ENCODE measurements around the gene GIMAP5. TPM values are rescaled to one million over a fixed set of nuclear protein-coding genes. Genes with fewer than 3 reads are reported as not detected.
A peak's percentile ranks its signal among the peaks of the same experiment; 100 is the strongest.

Gene GIMAP5
- total and polyA plus RNA-seq, 2 of the 13 experiments (the other 11 are each of a cell fraction or from before 2014, with no cell fraction given), result not detected

DNA sequence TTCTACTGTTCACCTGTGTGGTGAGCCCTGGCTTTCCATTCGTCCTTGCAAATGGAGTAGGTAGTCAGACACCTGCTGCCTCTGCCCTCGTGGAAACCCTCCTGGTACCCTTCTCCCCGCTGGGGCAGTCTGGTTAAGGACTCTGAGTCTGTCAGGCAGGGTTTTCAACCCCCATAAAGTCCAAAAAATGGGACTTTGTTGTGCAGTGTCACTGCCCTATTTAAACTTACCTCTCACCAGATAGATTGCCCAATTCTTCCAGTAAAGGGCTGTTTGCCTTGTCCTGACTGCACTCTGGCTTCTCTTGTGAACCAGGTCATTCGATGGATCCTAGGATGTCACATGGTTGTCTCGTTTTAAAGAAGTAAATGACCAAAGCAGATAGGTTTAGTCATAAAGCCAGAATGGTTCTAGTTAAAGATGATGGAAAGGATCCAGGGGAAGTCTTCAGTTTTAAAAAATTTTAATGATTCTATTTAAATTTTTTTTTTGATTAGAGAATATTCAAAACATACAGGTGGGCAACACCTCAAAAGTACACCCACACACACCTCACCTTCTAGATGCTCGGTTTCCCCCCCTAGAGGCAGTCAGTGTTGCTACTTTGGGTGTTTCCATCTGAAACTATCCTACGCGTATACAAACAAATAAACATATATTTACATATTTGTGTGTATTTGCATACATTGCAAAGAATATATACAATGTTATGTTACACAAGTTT, 41.0 kb downstream of the GIMAP5 start (continued):
- TF ChIP-seq SMARCE1 (IDR thresholded peaks at IDR 0.05; ENCODE audit: borderline replicate concordance), result no peak
- no peak for TF ChIP-seq ZNF33B (CRISPR knock-in tag; IDR thresholded peaks at IDR 0.05)
- TF ChIP-seq HOXA5 (CRISPR knock-in tag; IDR thresholded peaks at IDR 0.05), result no peak
- TF ChIP-seq ZFX (CRISPR knock-in tag; IDR thresholded peaks at IDR 0.05; ENCODE audit: low read depth), result no peak
- TF ChIP-seq AGO2 (optimal IDR thresholded peaks at IDR 0.05; ENCODE audit: low read depth, low read length), result no peak
- TF ChIP-seq NR2F6 (IDR thresholded peaks at IDR 0.05), result no peak
- TF ChIP-seq NR2F6 (CRISPR knock-in tag; IDR thresholded peaks at IDR 0.05), result peak; percentile 45; the same call in 1 of the 2 replicates
- no peak for TF ChIP-seq HNRNPL (IDR thresholded peaks at IDR 0.05; ENCODE audit: low read depth, low read length)
- no peak for TF ChIP-seq SIN3A (IDR thresholded peaks at IDR 0.05; ENCODE audit: borderline replicate concordance, low read depth, low read length)
- no peak for TF ChIP-seq ONECUT2 (CRISPR knock-in tag; IDR thresholded peaks at IDR 0.05)
- TF ChIP-seq, protein P1, sequence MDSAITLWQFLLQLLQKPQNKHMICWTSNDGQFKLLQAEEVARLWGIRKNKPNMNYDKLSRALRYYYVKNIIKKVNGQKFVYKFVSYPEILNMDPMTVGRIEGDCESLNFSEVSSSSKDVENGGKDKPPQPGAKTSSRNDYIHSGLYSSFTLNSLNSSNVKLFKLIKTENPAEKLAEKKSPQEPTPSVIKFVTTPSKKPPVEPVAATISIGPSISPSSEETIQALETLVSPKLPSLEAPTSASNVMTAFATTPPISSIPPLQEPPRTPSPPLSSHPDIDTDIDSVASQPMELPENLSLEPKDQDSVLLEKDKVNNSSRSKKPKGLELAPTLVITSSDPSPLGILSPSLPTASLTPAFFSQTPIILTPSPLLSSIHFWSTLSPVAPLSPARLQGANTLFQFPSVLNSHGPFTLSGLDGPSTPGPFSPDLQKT (CRISPR knock-in tag; IDR thresholded peaks at IDR 0.05; ENCODE audit: borderline replicate concordance), result no peak
- TF ChIP-seq ZNF230 (CRISPR knock-in tag; IDR thresholded peaks at IDR 0.05), result no peak
- no peak for TF ChIP-seq SOX6 (IDR thresholded peaks at IDR 0.05)
- TF ChIP-seq SOX6 (CRISPR knock-in tag; IDR thresholded peaks at IDR 0.05), result 0 out of 2 replicates have a peak, but pooled peaks have one; percentile 22
- TF ChIP-seq RFX3 (CRISPR knock-in tag; IDR thresholded peaks at IDR 0.05), result no peak
- no peak for TF ChIP-seq MYC (CRISPR knock-in tag; IDR thresholded peaks at IDR 0.05; ENCODE audit: borderline replicate concordance)
- TF ChIP-seq, protein P2, sequence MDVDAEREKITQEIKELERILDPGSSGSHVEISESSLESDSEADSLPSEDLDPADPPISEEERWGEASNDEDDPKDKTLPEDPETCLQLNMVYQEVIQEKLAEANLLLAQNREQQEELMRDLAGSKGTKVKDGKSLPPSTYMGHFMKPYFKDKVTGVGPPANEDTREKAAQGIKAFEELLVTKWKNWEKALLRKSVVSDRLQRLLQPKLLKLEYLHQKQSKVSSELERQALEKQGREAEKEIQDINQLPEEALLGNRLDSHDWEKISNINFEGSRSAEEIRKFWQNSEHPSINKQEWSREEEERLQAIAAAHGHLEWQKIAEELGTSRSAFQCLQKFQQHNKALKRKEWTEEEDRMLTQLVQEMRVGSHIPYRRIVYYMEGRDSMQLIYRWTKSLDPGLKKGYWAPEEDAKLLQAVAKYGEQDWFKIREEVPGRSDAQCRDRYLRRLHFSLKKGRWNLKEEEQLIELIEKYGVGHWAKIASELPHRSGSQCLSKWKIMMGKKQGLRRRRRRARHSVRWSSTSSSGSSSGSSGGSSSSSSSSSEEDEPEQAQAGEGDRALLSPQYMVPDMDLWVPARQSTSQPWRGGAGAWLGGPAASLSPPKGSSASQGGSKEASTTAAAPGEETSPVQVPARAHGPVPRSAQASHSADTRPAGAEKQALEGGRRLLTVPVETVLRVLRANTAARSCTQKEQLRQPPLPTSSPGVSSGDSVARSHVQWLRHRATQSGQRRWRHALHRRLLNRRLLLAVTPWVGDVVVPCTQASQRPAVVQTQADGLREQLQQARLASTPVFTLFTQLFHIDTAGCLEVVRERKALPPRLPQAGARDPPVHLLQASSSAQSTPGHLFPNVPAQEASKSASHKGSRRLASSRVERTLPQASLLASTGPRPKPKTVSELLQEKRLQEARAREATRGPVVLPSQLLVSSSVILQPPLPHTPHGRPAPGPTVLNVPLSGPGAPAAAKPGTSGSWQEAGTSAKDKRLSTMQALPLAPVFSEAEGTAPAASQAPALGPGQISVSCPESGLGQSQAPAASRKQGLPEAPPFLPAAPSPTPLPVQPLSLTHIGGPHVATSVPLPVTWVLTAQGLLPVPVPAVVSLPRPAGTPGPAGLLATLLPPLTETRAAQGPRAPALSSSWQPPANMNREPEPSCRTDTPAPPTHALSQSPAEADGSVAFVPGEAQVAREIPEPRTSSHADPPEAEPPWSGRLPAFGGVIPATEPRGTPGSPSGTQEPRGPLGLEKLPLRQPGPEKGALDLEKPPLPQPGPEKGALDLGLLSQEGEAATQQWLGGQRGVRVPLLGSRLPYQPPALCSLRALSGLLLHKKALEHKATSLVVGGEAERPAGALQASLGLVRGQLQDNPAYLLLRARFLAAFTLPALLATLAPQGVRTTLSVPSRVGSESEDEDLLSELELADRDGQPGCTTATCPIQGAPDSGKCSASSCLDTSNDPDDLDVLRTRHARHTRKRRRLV (CRISPR knock-in tag; IDR thresholded peaks at IDR 0.05), result no peak
- TF ChIP-seq ZNF781 (CRISPR knock-in tag; IDR thresholded peaks at IDR 0.05; ENCODE audit: borderline replicate concordance, not compliant biosample characterization), result no peak
- no peak; the same call in 1 of the 2 replicates for TF ChIP-seq MIER3 (CRISPR knock-in tag; IDR thresholded peaks at IDR 0.05; ENCODE audit: borderline replicate concordance)
- TF ChIP-seq FOSL2 (CRISPR knock-in tag; IDR thresholded peaks at IDR 0.05), result 0 out of 2 replicates have a peak, but pooled peaks have one; percentile 9
- TF ChIP-seq RARA (CRISPR knock-in tag; IDR thresholded peaks at IDR 0.05), result peak; percentile 55; the same call in 1 of the 2 replicates
